Adrenal gland (tissue), 12 donors: ENCODE data around the gene SELENOW. TPM values are rescaled to one million over a fixed set of nuclear protein-coding genes. Genes with fewer than 3 reads are reported as not detected.

Experiments used
- DNase-seq, 7 donors: peaks; one replicate each; pipeline ENCODE4 v3.0.0-alpha.2; 2019 to 2020
- H3K27ac ChIP-seq, 5 donors: fragments of 200-600 bp; sonication (generic) in 4 of 5; 1 replicate in 3 of 5; 2 replicates in 2 of 5; pipeline versions ENCODE4 v1.5.1 to v1.8.0; 2016 to 2020; ENCODE audit warnings: mild to moderate bottlenecking in 1 of 5
- H3K27me3 ChIP-seq: fragments of 200-600 bp; 2 replicates; pipeline ENCODE4 v1.8.0; 2021
- H3K36me3 ChIP-seq, 2 donors: fragments of 200-600 bp; replicated peaks in 1 of 2; 1 replicate in 1 of 2; 2 replicates in 1 of 2; pipeline versions ENCODE4 v1.5.1 to v1.8.0; 2018 to 2022
- H3K4me1 ChIP-seq, 2 donors: fragments of 200-600 bp; replicated peaks in 1 of 2; 1 replicate in 1 of 2; 2 replicates in 1 of 2; pipeline versions ENCODE4 v1.5.1 to v1.8.0; 2018 to 2021
- H3K4me3 ChIP-seq, 4 donors: fragments of 200-600 bp; sonication (generic) in 3 of 4; one replicate each; pipeline ENCODE4 v1.5.1; 2016 to 2018
- H3K9me3 ChIP-seq, 3 donors: fragments of 200-600 bp; sonication (generic) in 1 of 3; replicated peaks in 1 of 3; 1 replicate in 2 of 3; 2 replicates in 1 of 3; pipeline versions ENCODE4 v1.5.1 to v1.8.0; 2016 to 2021
- POLR2A ChIP-seq, 2 donors: fragments of 450-650 bp; IDR thresholded peaks; one replicate each; pipeline ENCODE4 v1.6.1; 2017; ENCODE audit warnings: antibody characterized with exemption in 2 of 2, mild to moderate bottlenecking in 2 of 2, moderate library complexity in 1 of 2
- WGBS, 4 donors: extraction: QIAGEN DNeasy Blood & Tissue Kit in 2 of 4; methylation state at CpG; one replicate each; pipeline versions ENCODE4 v1.1.5 to v1.1.7; 2013 to 2017; 5-methylcytosine and 5-hydroxymethylcytosine counted together
- intact Hi-C, 2 donors: fragments of 100-400 bp; cut with DNase I; formaldehyde crosslinking; loops; one replicate each; pipeline versions ENCODE4 v1.14.1 to v1.15.0; 2022 to 2023
- polyA plus RNA-seq, 3 donors: library from polyadenylated mRNA; stranded (reverse); fragments of 200-250 nt in 2 of 3; fragments of 350-450 nt in 1 of 3; fragmentation: Illumina TruSeq in 1 of 3; extraction: RNeasy Lipid Tissue Mini Kit (QIAGEN cat#74804) in 1 of 3; gene quantifications; one replicate each; pipeline ENCODE4 v1.2.3, GENCODE V29; 2013 to 2014
- total RNA-seq, 9 donors: library from RNA; depleted of rRNA in 4 of 9; stranded (reverse); fragments of >200 nt in 4 of 9; fragments of 120-200 nt in 1 of 9; fragmentation: NEBNext Ultra II Directional in 1 of 9; extraction: Animal tissue kit (Norgen Biotek cat#: 25700) in 1 of 9; gene quantifications; one replicate each; pipeline versions ENCODE4 v1.1.0 to v1.2.4, GENCODE V29; 2013 to 2023
- TF ChIP-seq, protein P1 (sequence below), 6 experiments: fragments of 450-650 bp in 4 of 6; fragments of 200-600 bp in 2 of 6; sonication (generic) in 1 of 6; IDR thresholded peaks; 1 replicate in 5 of 6; 2 replicates in 1 of 6; pipeline versions ENCODE4 v1.5.1 to v1.8.0; 2016 to 2021; ENCODE audit warnings: antibody characterized with exemption in 6 of 6, mild to moderate bottlenecking in 2 of 6, moderate library complexity in 1 of 6
- donor health status: healthy with polysubstance abuse.
- donor health status: Bipolar disorder and iron deficiency.
- donor health status: DM: yes; HTN: yes; CAD: no.
- donor health status: DM: no; HTN: no; CAD: no.
- donor health status: DM: no; HTN: no; CAD: no.
- donor health status: DM: yes; HTN: yes; CAD: no.

SELENOW gene
- total and polyA plus RNA-seq, 12 donors, result 102 to 479 (median 168) TPM

DNA sequence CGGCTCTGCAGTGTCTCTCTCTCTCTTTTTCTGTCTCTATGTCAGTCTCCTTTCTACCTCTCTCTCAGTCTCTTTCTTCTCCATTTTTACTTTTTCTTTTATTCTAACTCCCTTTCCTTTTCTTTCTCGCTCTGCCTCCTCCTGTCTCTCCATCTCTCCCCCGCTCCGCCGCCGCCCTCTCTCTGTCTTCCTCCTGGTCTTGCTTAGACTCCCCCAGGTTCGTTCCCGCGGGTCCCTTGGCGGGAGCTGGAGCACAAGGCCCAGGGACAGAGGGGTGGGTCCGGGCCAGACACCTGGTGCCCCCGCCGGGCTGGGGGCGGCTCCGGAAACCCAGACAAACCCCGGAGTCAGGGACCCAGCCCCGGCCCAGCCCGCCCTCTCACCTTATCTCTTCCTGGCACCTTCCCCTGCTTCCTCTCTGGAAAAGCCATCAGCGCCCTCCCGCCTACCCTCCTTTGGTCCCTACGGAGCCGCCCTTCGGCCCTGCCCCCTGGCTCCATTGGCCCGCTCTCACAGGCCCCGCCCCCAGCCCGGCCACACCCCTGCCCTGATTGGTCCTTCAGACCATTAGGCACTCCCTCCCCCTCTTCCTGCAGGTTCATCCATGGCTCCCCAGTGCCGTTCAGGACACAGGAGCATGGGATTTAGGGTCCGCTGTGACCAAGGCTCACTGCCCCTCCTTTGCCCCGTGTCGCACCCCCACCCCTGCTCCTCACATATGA, 48.5 kb upstream of the SELENOW start:
- 51 to 57% (median 52%) methylated on average over 26 to 30 of the region's 30 CpGs for WGBS, 4 donors
- Histone ChIP-seq H3K4me1 (peaks cover 4 to 8% of the 10 kb centered on the region in 2 donors), H3K27me3 (no peaks in the 10 kb centered on the region), H3K4me3 (no peak overlapping the region), H3K27ac (peak overlapping the region in 3 of 5 donors; percentile 19 to 78 (median 56)), H3K36me3 (peaks cover 0 to 25% of the 10 kb centered on the region in 2 donors), H3K9me3 (no peaks in the 10 kb centered on the region)
- TF ChIP-seq, protein P1, sequence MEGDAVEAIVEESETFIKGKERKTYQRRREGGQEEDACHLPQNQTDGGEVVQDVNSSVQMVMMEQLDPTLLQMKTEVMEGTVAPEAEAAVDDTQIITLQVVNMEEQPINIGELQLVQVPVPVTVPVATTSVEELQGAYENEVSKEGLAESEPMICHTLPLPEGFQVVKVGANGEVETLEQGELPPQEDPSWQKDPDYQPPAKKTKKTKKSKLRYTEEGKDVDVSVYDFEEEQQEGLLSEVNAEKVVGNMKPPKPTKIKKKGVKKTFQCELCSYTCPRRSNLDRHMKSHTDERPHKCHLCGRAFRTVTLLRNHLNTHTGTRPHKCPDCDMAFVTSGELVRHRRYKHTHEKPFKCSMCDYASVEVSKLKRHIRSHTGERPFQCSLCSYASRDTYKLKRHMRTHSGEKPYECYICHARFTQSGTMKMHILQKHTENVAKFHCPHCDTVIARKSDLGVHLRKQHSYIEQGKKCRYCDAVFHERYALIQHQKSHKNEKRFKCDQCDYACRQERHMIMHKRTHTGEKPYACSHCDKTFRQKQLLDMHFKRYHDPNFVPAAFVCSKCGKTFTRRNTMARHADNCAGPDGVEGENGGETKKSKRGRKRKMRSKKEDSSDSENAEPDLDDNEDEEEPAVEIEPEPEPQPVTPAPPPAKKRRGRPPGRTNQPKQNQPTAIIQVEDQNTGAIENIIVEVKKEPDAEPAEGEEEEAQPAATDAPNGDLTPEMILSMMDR (IDR thresholded peaks at IDR 0.05), result no peak
- TF ChIP-seq POLR2A (IDR thresholded peaks at IDR 0.05), result no peak
- intact Hi-C loops, result no loop called here
- DNase-seq, result peak in 6 of 7 donors; percentile 35 to 74 (median 52)

DNA sequence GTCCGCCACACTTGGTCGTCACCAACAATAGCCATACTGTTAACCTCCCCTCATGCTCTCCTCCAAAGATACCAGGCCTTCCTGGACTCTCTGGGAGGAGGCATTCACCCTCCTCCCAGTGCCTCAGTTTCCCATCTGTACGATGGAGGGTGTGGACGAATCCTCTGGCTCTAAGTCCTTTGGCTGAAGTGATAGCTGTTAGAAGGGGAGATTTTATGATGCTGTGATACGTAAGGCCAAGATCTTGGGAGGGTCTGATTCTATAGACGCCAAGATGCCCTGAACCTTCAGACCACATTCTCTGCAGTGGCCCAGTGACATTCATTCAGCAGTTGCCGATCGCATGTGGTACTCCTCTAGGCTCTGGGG, 48.0 kb upstream of the SELENOW start:
- Histone ChIP-seq H3K36me3 (peaks cover 0 to 25% of the 10 kb centered on the region in 2 donors), H3K27me3 (no peaks in the 10 kb centered on the region), H3K9me3 (no peaks in the 10 kb centered on the region), H3K4me3 (no peak overlapping the region), H3K27ac (peak overlapping the region in 1 of 5 donors; percentile 78), H3K4me1 (peaks cover 4 to 8% of the 10 kb centered on the region in 2 donors)
- TF ChIP-seq, protein P1 (IDR thresholded peaks at IDR 0.05), result no peak
- no peak for TF ChIP-seq POLR2A (IDR thresholded peaks at IDR 0.05)
- 81 to 96% (median 91%) methylated on average over 8 of the region's 8 CpGs for WGBS, 4 donors
- no peak for DNase-seq
- intact Hi-C loops, result no loop called here

DNA sequence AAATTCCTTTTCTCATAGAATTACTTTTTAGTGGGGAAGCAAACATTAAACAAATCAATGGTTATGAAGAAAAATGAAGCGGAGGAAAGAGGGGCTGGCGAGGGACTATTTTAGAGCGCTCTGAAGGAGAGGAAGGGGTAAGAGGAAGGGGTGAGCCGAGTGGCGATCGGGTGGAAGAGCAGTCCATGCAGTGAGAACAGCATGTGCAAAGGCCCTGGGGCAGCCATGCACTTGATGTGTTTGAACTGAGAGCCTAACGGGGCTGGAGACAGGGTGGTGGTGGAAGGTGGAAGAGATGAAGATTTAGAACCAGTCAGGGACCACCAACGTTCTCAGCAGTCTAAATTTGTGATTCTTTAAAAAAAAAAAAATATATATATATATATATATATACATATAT, 47.6 kb upstream of the SELENOW start:
- Histone ChIP-seq H3K36me3 (peaks cover 0 to 23% of the 10 kb centered on the region in 2 donors), H3K27me3 (no peaks in the 10 kb centered on the region), H3K4me3 (no peak overlapping the region), H3K4me1 (peaks cover 4 to 8% of the 10 kb centered on the region in 2 donors), H3K27ac (no peak overlapping the region), H3K9me3 (no peaks in the 10 kb centered on the region)
- no peak for DNase-seq
- intact Hi-C loops, result no loop called here
- 90 to 95% (median 92%) methylated on average over 8 of the region's 8 CpGs for WGBS, 4 donors
- TF ChIP-seq, protein P1 (IDR thresholded peaks at IDR 0.05), result no peak
- TF ChIP-seq POLR2A (IDR thresholded peaks at IDR 0.05), result no peak

DNA sequence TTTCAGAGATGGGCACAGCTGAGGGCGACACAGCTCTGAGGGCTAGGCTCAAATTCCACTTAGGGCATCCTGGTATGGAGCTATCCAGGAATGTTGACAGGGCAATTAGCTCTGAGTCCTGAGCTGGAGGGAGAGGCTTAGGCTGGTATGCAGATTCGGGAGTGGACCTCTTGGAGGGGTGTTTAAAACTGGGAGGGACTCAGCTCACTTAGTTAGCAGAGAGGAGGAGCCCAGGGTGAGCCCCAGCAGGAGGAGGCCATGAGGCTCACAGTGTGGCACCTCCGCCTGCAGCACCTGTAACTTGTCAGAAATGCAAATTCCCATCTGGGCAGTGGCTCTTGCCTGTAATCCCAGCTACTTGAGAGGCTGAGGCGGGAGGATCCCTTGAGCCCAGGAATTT, 43.4 kb upstream of the SELENOW start:
- no peak overlapping the region for H3K4me3 ChIP-seq
- DNase-seq, result no peak
- intact Hi-C loops, result no loop called here
- H3K36me3 ChIP-seq, result peaks cover 0 to 17% of the 10 kb centered on the region in 2 donors
- H3K27ac ChIP-seq, result no peak overlapping the region
- H3K4me1 ChIP-seq, result no peaks in the 10 kb centered on the region
- no peaks in the 10 kb centered on the region for H3K27me3 ChIP-seq
- no peaks in the 10 kb centered on the region for H3K9me3 ChIP-seq
- 86 to 100% (median 91%) methylated on average over 2 to 4 of the region's 4 CpGs for WGBS, 4 donors
- TF ChIP-seq POLR2A (IDR thresholded peaks at IDR 0.05), result no peak
- TF ChIP-seq, protein P1 (IDR thresholded peaks at IDR 0.05), result no peak
